Retinal pigment epithelial cell (primary cell): ENCODE results near the gene DIAPH1.

ENCODE experiments used
- DNase-seq: peaks from one replicate; pipeline ENCODE4 v3.0.0-alpha.2; 2010; ENCODE audit warnings: low read depth
- H3K4me3 ChIP-seq: 2 replicates; pipeline ENCODE4 v1.5.1; 2011; ENCODE audit warnings: mild to moderate bottlenecking, low read length, control low read depth, moderate library complexity
- TF ChIP-seq, protein P1 (sequence below): conservative IDR thresholded peaks from 2 replicates; pipeline ENCODE4 v1.5.1; 2011; ENCODE audit warnings: low read depth, low read length, control low read depth, inconsistent platforms

Gene DIAPH1

DNA sequence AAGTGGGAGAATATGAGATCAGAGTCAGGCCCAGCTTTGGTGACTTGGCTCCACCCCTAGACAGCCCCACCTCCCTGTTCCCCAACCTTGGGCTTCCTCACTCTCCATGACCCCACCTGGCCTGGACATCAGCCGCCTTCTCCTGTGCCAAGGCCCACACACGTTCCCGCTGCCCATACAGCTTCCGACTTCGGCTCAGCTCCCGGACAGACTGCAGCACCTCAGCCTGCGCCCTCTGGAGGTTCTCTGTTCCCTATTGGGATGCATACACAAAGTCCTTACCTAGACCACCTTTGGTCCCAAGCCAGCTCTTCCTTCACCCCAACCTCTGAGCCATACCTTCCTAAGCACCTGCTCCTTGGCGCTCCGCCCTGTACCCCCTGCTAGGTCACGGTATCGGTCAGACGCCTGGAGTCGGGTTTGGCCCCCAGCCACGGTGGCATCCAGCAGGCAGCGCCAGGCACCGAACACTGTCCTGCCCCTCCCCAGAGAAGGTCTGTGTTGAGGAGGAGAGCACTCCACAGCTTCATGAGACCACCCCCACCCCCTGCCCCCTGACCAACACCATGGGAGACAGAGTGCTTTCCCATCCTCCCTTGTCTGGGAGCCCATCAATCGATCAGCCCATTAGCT, 30.4 kb upstream of the DIAPH1 start:
- no peak overlapping the region for H3K4me3 ChIP-seq
- DNase-seq: no peak
- TF ChIP-seq, protein P1, sequence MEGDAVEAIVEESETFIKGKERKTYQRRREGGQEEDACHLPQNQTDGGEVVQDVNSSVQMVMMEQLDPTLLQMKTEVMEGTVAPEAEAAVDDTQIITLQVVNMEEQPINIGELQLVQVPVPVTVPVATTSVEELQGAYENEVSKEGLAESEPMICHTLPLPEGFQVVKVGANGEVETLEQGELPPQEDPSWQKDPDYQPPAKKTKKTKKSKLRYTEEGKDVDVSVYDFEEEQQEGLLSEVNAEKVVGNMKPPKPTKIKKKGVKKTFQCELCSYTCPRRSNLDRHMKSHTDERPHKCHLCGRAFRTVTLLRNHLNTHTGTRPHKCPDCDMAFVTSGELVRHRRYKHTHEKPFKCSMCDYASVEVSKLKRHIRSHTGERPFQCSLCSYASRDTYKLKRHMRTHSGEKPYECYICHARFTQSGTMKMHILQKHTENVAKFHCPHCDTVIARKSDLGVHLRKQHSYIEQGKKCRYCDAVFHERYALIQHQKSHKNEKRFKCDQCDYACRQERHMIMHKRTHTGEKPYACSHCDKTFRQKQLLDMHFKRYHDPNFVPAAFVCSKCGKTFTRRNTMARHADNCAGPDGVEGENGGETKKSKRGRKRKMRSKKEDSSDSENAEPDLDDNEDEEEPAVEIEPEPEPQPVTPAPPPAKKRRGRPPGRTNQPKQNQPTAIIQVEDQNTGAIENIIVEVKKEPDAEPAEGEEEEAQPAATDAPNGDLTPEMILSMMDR: no peak

- TF ChIP-seq, protein P1: no peak
- H3K4me3 ChIP-seq: no peak overlapping the region
- DNase-seq: no peak
These were observed 29.1 kb upstream of the DIAPH1 start for GRCh38 chr5:141647851-141648250.

- TF ChIP-seq, protein P1: no peak
- no peak overlapping the region for H3K4me3 ChIP-seq
- DNase-seq: no peak
These were observed 28.4 kb upstream of the DIAPH1 start for GRCh38 chr5:141647242-141647641.

DNA sequence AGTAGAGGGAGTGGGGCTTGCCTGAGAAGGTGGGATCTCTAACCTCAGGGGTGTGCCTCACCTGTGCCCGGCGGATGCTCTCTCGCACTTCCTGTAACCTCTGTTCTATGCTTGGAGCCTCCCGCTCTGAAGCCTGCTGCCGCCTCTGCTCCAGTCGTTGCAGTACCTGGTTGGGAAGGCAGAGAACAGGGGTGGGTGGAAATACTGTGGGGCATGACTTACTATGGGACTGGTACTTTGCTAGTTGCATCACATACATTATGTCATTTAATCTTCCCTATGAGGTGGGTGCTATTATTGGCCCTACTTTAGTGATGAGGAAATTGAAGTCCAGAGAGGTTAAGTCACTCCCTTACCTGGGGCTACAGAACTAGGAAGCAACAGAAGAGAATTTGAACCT, 27.2 kb upstream of the DIAPH1 start:
- TF ChIP-seq, protein P1: no peak
- no peak for DNase-seq
- no peak overlapping the region for H3K4me3 ChIP-seq

- H3K4me3 ChIP-seq: no peak overlapping the region
- TF ChIP-seq, protein P1: peak; percentile 57
- DNase-seq: no peak
These were observed 23.0 kb upstream of the DIAPH1 start for GRCh38 chr5:141641634-141642267.

- TF ChIP-seq, protein P1: no peak
These were observed 21.9 kb upstream of the DIAPH1 start for GRCh38 chr5:141640698-141641097.

DNA sequence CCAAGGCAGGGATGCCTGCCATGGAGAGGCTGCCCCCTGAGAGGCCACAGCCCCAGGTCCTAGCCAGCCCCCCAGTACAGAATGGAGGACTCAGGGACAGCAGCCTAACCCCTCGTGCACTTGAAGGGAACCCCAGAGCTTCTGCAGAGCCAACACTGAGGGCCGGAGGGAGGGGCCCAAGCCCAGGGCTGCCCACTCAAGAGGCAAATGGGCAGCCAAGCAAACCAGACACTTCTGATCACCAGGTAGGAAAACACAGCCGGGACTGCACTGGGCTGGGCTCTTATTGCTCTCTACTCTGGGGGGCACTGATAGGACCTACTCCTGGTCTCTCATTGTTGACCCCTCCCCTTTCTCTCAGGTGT, 21.2 kb upstream of the DIAPH1 start:
- TF ChIP-seq, protein P1: no peak
- H3K4me3 ChIP-seq: no peak overlapping the region
- no peak for DNase-seq

More at GRCh38 chr5:141640698-141641097, 21.9 kb upstream of the DIAPH1 start:
- H3K4me3 ChIP-seq: no peak overlapping the region
- DNase-seq: no peak
